Endothelial cell of umbilical vein (primary cell): ENCODE results near the gene PANX3. TPM values are rescaled to one million over a fixed set of nuclear protein-coding genes. Genes with fewer than 3 reads are reported as not detected.

Experiments
- BruUV-seq: library from RNA; stranded (reverse); fragments of 400-500 nt; replicated peaks from 2 replicates; lab custom pipeline; 2021; lab: Mats Ljungman, UMichigan
- CTCF ChIA-PET: fragments of 300-600, 350-600 bp; sonication (Branson Sonifier 250); formaldehyde crosslinking; loops from one replicate; lab custom pipeline; 2021; ENCODE audit warnings: antibody characterized with exemption, inconsistent platforms; lab: Charles Lee
- POLR2A ChIA-PET: fragments of 300-600, 350-600 bp; sonication (Branson Sonifier 250); formaldehyde crosslinking; loops from one replicate; lab custom pipeline; 2021; ENCODE audit warnings: antibody characterized with exemption, inconsistent platforms; lab: Charles Lee
- DNase-seq: peaks from one replicate; pipeline ENCODE4 v3.0.0-alpha.2; 2011; ENCODE audit warnings: low read depth, low spot score
- FAIRE-seq: peaks from 2 replicates; lab custom pipeline; 2011; peaks lifted over from hg19 to GRCh38; lab: Jason Lieb, UNC
- H2AFZ ChIP-seq: 2 replicates; pipeline ENCODE4 v1.6.0; 2012; ENCODE audit warnings: low read depth, low read length, control low read depth, inconsistent platforms
- H3K27ac ChIP-seq: 2 replicates; pipeline ENCODE4 v1.5.1; 2011; ENCODE audit warnings: low read depth, mild to moderate bottlenecking, control low read depth, low read length, moderate library complexity; ENCODE audit not compliant: insufficient read depth
- H3K27me3 ChIP-seq, 2 experiments: 2 replicates each; pipeline versions ENCODE4 v1.6.0 to v1.6.1; 2011; ENCODE audit warnings: low read length in 2 of 2, mixed read lengths in 1 of 2; ENCODE audit not compliant: control insufficient read depth in 2 of 2, insufficient read depth in 2 of 2
- H3K36me3 ChIP-seq, 2 experiments: 2 replicates in 1 of 2; 3 replicates in 1 of 2; pipeline ENCODE4 v1.5.1; 2011; ENCODE audit warnings: low read length in 2 of 2, mild to moderate bottlenecking in 1 of 2, moderate library complexity in 1 of 2; ENCODE audit not compliant: control insufficient read depth in 2 of 2, insufficient read depth in 2 of 2; ENCODE audit errors: extremely low read depth in 1 of 2
- H3K4me1 ChIP-seq: 3 replicates; pipeline ENCODE4 v1.5.1; 2011; ENCODE audit warnings: mild to moderate bottlenecking, low read length; ENCODE audit not compliant: control insufficient read depth, insufficient read depth; ENCODE audit errors: extremely low read depth
- H3K4me2 ChIP-seq: 2 replicates; pipeline ENCODE4 v1.6.1; 2011; ENCODE audit warnings: low read length, control low read depth, mixed read lengths; ENCODE audit not compliant: insufficient read depth
- H3K4me3 ChIP-seq, 3 experiments: fragments of 200-600 bp in 1 of 3; sonication (generic), shearing (Covaris generic) in 1 of 3; replicated peaks in 1 of 3; 2 replicates each; pipeline ENCODE4 v1.5.1; 2011 to 2016; ENCODE audit warnings: control low read depth in 3 of 3, low read length in 3 of 3, mild to moderate bottlenecking in 2 of 3, inconsistent platforms in 1 of 3, low read depth in 1 of 3, moderate library complexity in 1 of 3; ENCODE audit not compliant: insufficient read depth in 1 of 3
- H3K79me2 ChIP-seq: 2 replicates; pipeline ENCODE4 v1.6.0; 2012; ENCODE audit warnings: low read length, inconsistent platforms; ENCODE audit not compliant: control insufficient read depth, insufficient read depth
- H3K9ac ChIP-seq: replicated peaks from 2 replicates; pipeline ENCODE3; 2011; ENCODE audit warnings: low read length, control low read depth; ENCODE audit not compliant: insufficient read depth; ENCODE audit errors: extremely low read depth
- H3K9me1 ChIP-seq: replicated peaks from 3 replicates; pipeline ENCODE4 v1.6.0; 2011; ENCODE audit warnings: mild to moderate bottlenecking, low read length; ENCODE audit not compliant: control insufficient read depth, insufficient read depth; ENCODE audit errors: extremely low read depth
- H3K9me3 ChIP-seq: replicated peaks from 2 replicates; pipeline ENCODE4 v1.5.1; 2012; ENCODE audit warnings: low read length, inconsistent platforms; ENCODE audit not compliant: control insufficient read depth, insufficient read depth
- H4K20me1 ChIP-seq: replicated peaks from 2 replicates; pipeline ENCODE3; 2011; ENCODE audit warnings: mild to moderate bottlenecking, low read length; ENCODE audit not compliant: control insufficient read depth, insufficient read depth; ENCODE audit errors: extremely low read depth
- CTCF ChIP-seq, 2 donors: IDR thresholded peaks; 1 replicate in 1 of 2; 2 replicates in 1 of 2; pipeline ENCODE4 v1.5.1; 2011; ENCODE audit warnings: low read length in 2 of 2, mild to moderate bottlenecking in 2 of 2, moderate library complexity in 2 of 2, control low read depth in 1 of 2, inconsistent platforms in 1 of 2, low read depth in 1 of 2; ENCODE audit not compliant: insufficient read depth in 1 of 2; ENCODE audit errors: extremely low read depth in 1 of 2
- FOS ChIP-seq: IDR thresholded peaks from 2 replicates; pipeline ENCODE4 v1.6.1; 2011; ENCODE audit warnings: mild to moderate bottlenecking, low read length, moderate library complexity, borderline replicate concordance; ENCODE audit not compliant: insufficient read depth
- GATA2 ChIP-seq: IDR thresholded peaks from 2 replicates; pipeline ENCODE4 v1.7.0; 2011; ENCODE audit warnings: low read depth, mild to moderate bottlenecking, moderate library complexity, mixed read lengths, low read length; ENCODE audit not compliant: insufficient read length, insufficient read depth
- JUN ChIP-seq: IDR thresholded peaks from 2 replicates; pipeline ENCODE4 v1.6.1; 2011; ENCODE audit warnings: borderline replicate concordance, low read depth; ENCODE audit not compliant: insufficient read length, insufficient read depth
- MAX ChIP-seq: IDR thresholded peaks from 2 replicates; pipeline ENCODE4 v1.6.1; 2011; ENCODE audit not compliant: insufficient read depth, insufficient read length
- MYC ChIP-seq: IDR thresholded peaks from one replicate; pipeline ENCODE4 v1.6.1; 2011; ENCODE audit warnings: mild to moderate bottlenecking, low read depth, low read length
- dilution Hi-C: fragments of 300-500 bp; cut with MboI; formaldehyde crosslinking; loops from one replicate; pipeline ENCODE4 v1.15.0; 2019; ENCODE audit warnings: low sequenced_read_pairs; ENCODE audit not compliant: extremely low pct_ligation_motif_present
- intact Hi-C: fragments of 100-400 bp; cut with micrococcal nuclease; formaldehyde crosslinking; loops from one replicate; pipeline ENCODE4 v1.10.0; 2022
- polyA plus RNA-seq, 4 experiments: library from polyadenylated mRNA; depleted of rRNA in 3 of 4; stranded (reverse) in 3 of 4; unstranded in 1 of 4; fragments of >200 nt; gene quantifications; 2 replicates each; pipeline versions ENCODE4 v1.2.1 to v1.2.3, GENCODE V29; 2011 to 2012; ENCODE audit warnings: missing spikeins in 1 of 4
- total RNA-seq: library from RNA; stranded (reverse); gene quantifications from 2 replicates; pipeline ENCODE4 v1.2.3, GENCODE V29; 2021

PANX3 gene
- total and polyA plus RNA-seq, 2 donors (not counting 3 experiments of a cell fraction or from before 2014, with no cell fraction given) = not detected

GRCh38 chr11:124597626-124598025 is 13.6 kb upstream of the PANX3 start:
- Histone ChIP-seq H3K36me3 (no peaks in the 10 kb centered on the region), H3K9ac (no peak overlapping the region), H2AFZ (no peak overlapping the region), H3K4me1 (no peaks in the 10 kb centered on the region), H3K27ac (no peak overlapping the region), H3K27me3 (peaks cover 3 to 26% of the 10 kb centered on the region in 2 experiments), H3K4me3 (no peak overlapping the region), H3K4me2 (no peak overlapping the region), H3K79me2 (no peaks in the 10 kb centered on the region), H3K9me1 (no peaks in the 10 kb centered on the region), H3K9me3 (no peaks in the 10 kb centered on the region), H4K20me1 (no peaks in the 10 kb centered on the region)
- DNase-seq (no peak), FAIRE-seq (no peak)
- TF ChIP-seq JUN (no peak), MYC (no peak), GATA2 (no peak), MAX (no peak), FOS (no peak), CTCF (IDR thresholded peaks at IDR 0.05; ENCODE audit: extremely low read depth in 1 of 2, insufficient read depth in 1 of 2, low read depth in 1 of 2, low read length in 2 of 2) (no peak)
- BruUV-seq = no TSS peak
- intact Hi-C loops = no loop called here
- ChIA-PET POLR2A (no interaction called here), CTCF (interaction anchor here (0.7 to 1.9 kb wide), 2 partner anchors 12 to 181 kb away, joined by 3 to 5 read pairs; no protein-coding TSS in a partner anchor)
- dilution Hi-C loops = no loop called here
